Skeletal muscle cell (primary cell): ENCODE measurements around the gene NR3C1.

Experiments
- DNase-seq: peaks from one replicate; pipeline ENCODE4 v3.0.0-alpha.2; 2010; ENCODE audit warnings: low read depth
- H3K4me3 ChIP-seq: 2 replicates; pipeline ENCODE4 v1.5.1; 2011; ENCODE audit warnings: low read depth, mild to moderate bottlenecking, control low read depth, low read length, moderate library complexity

NR3C1 gene

DNA sequence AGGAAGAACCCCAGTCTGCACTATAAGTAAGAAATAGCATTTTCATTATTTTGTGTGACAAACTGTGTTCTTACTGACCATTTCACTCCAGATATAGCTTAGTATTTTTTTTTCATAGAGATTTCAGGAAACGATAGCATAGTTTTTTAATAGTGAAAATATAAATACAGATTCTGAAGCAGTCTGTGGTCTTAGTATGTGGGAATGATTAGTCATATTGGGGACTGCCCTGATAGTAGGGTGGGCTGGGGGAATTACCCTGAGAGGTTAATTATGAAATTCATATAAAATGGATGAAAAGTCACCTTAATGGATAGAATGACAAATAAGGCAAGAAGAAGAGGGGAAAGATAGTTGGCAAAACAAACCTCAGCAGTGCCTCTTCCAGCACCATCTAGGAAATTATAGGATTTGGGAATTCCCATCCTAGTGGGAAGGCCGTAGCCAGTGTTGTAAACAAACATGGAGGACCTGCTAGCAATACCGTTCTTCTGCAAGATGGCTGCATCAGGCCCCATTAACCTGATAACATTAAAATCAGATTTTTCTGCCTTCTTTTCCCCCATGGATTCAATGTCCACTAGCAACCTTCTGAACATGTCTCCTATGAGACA lies 23.7 kb upstream of the NR3C1 start:
- no peak for DNase-seq

DNA sequence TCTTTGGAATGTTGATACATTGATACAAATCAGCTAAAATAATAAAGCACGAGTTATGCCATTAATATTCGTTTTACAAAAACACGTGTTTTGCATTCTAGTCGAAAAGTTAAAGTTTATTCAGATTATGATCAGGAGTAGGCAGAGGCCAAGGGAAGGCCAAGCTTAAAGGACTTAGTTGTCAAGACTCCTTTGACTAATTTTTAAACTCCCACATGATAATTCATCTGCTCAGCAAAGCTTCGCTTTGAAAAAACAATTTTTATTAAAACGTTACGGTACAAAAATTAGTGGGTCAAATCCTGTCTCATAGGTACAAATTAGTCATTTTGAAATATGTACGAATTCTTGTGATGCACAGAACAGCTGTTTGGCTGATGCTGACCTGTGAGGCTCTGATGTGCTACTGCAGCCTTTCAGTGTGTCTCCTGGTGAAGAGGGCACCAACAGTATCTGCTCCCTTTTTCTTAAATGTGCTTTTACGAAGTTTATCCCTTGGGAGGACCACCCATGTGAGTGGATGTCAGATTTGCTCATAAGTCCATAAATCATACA lies 23.0 kb upstream of the NR3C1 start:
- H3K4me3 ChIP-seq: no peak overlapping the region
- DNase-seq: no peak

More for the DNA sequence above, 23.7 kb upstream of the NR3C1 start:
- H3K4me3 ChIP-seq: no peak overlapping the region

DNA sequence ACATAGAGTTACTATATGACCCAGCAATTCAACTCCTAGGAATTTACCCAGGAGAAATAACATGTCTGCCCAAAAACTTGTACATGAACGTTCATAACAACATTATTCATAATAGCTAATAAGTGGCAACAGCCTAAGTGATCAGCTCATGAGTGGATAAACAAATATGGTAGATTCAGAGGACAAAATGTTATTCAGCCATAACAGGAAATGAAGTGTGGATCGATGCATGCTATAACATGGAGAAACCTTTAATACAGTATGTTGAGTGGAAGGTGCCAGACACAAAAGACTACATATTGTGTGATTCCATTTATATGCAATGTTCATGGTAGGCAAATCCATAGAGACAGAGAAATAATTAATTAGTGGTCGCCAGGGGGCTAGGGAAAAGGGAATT lies 22.3 kb upstream of the NR3C1 start:
- no peak for DNase-seq
- H3K4me3 ChIP-seq: no peak overlapping the region

DNA sequence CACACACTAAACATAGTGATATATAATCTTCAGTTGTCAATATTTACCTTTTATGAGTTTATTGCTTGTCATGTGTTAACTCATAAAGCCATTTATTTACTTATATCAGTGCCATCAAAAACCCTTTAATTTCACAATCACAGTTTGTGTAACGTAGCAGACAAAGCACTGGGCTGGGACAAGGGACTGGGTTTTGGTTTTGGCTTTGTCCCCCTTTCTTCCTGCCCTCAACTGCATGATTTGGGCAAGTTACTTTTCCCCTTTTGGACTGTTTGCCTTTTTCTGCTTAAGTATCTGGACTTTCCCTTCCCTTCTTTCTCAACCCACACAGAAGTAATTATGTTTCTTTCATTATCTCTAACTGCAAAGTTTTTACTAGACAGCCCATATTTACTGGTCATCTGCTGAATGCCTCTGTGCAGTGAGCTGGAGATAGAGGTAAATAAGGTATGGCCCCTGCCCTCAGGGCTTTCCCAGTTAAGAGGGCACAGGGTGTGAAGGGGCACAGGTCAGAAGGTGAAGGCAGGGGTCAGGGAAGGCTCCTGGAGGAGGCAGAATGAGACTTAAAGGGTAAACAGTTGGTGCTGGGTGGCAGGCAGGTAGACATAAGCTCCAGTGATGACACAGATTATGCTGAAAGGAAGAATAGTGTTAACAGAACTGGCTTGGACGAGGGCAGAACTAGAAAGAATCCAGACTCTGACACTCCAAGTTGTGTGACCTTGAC lies 14.8 kb upstream of the NR3C1 start:
- no peak for DNase-seq
- no peak overlapping the region for H3K4me3 ChIP-seq

DNA sequence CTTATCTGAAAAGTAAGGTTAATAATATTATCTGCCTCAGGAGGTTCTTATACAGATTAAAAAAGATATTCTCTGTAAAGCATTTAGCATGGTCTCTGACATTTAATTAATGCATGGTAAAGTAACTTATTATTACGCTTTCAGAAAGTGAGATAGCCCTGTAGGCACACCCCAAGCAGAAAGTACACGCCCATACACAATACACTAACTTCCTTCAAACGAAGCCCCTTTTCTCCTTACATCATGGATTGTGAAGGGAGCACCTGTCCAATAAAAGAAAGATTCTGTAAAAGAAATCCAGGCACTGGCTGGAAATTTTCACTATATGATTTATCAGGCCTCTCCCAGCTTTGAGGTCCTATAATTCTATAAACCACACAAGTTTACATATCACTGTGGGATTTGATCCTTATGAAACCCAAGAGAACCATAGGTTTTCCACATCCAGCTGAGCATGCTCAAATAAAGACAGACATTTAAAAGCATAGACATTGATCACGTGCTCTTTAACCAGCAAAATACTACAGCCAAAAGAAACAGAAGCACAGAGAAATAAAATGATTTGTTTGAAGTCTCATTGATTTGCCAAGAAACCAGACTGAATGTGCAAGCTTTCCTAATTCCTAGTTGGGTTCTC lies 14.1 kb upstream of the NR3C1 start:
- DNase-seq: no peak
- no peak overlapping the region for H3K4me3 ChIP-seq

DNA sequence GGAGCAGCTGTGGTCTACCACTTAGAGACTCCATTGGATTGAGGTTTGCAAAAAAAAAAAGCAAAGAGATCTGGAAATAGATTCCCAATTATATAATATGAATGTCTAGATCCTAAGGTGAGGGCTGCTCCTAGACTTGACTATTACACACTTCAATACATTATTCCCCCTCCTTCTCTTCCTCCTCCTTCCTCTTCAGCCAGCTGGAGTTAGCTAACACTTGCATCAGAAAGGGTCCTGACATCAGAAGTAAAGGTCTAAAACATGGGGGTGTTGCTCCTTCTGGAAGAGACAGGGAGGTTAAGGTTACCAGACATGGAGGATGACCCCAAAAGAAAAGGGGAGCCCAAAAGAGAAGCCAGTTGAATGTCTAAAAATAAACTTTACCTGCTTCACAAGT lies 12.9 kb upstream of the NR3C1 start:
- no peak overlapping the region for H3K4me3 ChIP-seq
- no peak for DNase-seq

DNA sequence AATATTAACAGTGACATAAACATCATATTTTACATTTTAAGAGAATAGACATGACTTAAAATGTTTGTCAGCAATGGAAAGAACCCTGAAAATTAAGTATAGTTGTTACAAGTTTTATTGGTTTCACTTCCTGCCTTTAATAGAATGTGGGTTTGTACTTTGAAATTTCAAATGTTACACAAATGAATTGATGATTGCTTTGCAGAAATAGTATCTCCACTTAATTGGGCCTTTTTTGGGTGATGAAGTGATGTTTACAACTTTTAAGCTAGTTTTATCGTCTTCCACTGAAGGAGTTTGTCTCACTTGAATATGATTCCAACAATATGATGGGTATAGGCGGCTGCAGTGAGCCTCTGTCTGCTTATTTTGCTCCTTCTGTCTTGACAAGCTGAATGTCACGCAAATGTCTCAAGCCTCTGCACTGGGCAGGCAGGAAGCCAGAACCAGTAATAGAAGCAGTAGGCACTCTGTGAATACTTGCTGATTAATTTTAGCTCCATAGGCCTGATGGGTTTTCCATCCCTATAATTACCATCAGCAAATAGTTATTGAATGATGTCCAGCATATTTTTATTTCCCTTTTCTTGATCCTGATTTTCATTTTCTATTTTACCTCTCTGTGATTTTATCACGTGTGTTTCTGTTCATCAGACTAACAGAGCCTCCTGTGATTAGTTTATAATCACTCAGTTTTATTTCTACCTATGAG lies 10.6 kb upstream of the NR3C1 start:
- no peak for DNase-seq
- H3K4me3 ChIP-seq: no peak overlapping the region

DNA sequence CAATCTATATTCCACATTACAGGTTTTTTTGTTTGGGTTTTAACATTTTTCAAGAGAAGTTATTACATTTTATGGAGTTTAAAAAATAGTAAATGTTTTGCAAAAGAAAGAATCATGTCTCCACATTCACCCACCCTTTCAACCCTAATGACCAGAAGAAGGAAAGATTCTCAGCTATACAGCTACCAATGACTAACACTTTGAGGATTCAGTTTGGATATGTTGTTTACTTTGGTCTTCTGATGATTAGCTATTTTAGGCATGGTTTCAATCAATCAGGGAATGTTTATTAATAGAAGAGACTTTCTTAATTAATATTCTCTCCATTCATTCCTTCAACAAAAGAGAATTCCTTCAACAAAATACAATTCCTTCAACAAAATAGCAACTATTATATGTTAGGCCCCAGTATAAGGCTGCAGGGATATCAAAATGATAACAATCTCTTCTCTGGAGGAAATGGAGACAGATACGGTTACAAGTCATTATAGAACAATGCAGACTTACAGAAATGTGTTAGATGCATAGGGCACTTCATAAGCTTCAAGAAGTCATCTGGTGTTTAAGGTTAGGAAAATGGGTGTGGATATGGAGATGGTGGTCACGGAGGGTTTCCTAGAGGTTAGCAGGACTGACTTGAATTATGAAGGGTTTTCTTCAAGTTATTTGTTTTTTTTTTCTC lies 9.3 kb upstream of the NR3C1 start:
- DNase-seq: no peak
- no peak overlapping the region for H3K4me3 ChIP-seq

DNA sequence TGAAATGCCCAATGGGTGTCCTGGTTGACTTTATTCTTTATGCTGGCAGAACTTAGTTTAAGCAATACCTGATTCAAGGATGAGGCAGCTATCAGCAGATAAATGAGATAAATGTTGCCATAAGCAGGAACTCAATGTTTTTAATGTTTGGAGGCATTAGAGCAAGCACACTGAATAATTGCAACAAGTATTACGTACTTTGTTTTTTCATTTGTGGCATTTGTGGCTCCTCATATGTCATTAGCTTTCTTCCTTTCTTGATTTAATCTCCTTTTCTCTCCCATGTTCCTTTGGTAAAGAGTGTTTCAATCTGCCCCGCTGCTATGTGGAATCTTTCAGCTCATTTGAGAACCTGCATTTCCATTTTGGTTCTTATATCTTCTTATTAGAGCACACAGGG lies 6.4 kb upstream of the NR3C1 start:
- no peak for DNase-seq
- no peak overlapping the region for H3K4me3 ChIP-seq

DNA sequence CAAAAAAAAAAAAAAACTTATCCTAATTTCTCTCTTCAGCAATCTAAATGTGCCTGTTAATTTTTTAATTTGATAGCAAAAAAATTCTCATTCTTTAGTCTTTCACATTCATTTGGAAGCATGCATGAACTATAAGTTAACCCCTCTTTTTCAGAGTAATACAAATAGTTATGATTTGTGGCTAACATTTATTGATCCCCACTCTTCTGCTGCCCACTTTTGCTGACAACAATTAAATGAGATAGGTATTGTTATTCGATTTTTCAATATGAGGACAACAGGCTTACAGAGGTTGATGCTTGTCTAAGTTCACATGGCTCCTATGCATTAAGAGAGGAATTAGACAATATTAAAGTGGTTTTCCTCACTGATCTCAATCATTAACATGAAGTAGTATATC lies 2.9 kb upstream of the NR3C1 start:
- DNase-seq: no peak

DNA sequence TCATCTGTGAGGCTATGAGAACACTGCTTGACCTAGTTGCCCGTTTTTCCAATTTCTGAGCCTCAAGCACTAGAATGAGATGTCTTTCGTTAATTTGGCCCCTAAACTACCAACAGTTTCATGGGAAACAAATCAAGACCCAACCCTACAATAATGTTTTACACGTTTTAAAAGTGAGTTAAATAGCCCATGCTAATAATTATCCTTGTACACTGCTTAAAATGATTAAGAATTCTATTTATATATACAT lies 2.3 kb upstream of the NR3C1 start:
- no peak for DNase-seq
- H3K4me3 ChIP-seq: peak overlapping the region; percentile 82

More for the DNA sequence above, 2.9 kb upstream of the NR3C1 start:
- H3K4me3 ChIP-seq: no peak overlapping the region

DNA sequence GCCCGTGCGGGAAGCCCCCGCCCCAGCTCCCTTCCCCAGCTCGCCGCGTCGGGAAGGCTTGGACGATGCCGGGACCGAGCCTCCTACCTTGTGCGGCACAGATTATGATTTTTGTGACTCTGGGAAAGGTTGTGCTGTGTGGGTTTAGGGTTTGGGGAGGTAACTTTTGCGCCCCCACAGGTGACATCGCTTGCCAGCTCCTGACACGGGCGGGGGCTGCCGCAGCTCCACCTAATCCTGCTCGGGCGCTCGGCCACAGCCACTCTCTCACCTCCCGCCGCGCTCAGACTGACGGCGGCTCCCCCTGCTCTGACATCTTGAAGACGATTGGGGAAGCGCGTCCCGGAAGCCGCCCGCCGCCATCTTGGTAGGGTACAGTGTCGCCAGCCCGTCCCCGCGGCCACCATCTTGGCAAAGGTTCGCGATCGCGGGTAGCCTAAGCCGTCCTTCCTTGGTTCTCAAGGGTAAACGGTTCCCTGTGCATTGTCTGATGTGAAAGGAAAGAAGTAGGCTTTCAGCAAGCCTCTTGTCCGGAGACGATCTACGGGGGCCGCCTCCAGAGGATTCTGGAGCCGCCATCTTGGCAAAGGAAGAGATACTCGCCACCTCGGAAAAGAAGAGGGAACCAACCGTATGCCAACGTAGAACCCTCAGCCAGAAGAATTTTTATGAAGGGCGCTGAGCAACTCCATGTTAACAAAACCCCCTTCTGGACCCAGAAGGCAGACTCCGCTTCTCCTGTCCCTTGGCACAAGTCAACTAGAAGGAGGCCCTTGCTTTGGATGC lies 1.8 kb upstream of the NR3C1 start:
- DNase-seq: peak; percentile 65

DNA sequence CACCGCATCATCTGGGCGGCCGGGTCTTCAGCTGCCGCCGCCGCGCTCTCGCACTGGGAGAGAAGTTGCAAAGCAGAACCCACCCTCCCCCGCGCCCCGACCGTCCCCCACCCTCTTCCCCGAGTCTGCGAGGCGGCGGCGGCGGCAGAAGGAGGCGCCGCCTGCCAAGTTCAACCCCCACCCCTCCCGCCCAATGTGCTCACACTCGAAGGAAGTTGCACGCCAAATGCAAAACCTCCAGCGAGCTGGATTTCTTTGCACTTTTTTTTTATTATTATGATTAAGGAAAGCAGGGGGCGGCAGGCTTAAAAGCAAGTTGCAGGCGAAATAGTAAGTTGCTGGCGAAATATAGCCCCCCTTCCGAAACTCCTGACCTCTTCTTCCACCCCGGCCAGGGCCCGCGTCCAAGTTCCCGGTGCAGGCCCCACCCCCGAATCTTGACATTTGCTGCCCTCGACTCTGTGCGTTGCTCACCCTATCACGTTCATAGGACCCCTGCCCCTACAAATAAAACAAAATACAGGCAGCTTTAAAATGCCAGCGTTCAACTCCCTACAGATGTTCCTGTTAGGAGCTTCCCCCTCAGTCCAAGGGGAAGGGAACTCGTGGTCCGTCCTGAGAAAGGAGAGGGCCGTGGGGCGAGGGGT lies 1.1 kb upstream of the NR3C1 start:
- DNase-seq: peak; percentile 89
- H3K4me3 ChIP-seq: peak overlapping the region; percentile 82

More for the DNA sequence above, 1.8 kb upstream of the NR3C1 start:
- peak overlapping the region; percentile 82 for H3K4me3 ChIP-seq

DNA sequence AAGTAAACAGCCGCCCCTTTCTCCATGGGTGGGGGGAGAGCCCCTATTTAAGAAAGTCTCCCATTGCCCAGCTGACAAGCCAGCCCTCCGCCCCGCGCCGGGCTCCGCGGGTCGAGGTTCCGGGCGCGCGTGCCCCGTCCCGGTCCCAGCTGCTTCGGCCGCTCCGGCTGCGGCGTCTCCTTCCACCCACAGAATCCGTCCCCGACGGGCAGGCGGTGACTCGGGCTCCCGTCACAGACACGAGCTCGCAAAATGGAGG lies 223 bp downstream of the NR3C1 start:
- H3K4me3 ChIP-seq: peak overlapping the region; percentile 82
- DNase-seq: no peak

DNA sequence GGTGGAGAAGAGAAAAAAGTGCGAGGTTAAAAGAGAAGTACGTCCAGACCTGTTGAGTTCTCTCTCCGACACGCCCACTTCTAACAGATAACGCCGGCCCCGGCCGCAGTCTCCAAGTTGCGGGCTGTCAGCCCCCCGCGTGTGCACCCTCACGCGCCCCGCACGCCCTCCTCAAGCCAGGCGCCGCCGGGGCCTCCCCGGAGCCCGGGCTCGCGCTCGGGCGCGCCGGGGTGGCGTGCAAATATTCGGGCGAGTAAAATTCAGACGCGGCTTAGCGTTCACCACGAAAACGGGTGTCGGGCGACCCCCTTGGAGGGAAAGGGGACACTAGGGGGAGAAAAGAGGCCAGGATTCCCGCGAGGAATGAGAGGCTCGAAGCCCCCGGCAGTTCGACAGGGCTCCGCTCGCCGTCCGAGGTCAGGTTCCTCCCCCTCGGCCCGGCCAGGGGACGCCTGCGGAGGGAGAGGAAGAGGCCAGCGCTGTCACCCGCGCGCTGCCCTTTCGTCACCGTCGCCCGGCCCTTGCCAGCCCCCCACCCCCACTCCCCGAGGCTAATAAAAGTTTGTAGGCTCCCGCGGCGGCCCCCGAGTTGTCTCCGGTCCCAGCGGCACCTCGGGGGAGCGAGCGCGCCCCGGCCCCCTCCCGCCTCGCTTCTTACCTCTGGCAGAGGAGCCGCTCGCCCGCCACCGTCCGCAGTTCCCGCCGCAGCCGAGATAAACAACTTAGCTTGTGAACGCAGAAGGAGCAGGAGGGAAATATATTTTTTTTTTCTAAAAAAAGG lies 743 bp downstream of the NR3C1 start:
- H3K4me3 ChIP-seq: peak overlapping the region; percentile 82
- no peak for DNase-seq

DNA sequence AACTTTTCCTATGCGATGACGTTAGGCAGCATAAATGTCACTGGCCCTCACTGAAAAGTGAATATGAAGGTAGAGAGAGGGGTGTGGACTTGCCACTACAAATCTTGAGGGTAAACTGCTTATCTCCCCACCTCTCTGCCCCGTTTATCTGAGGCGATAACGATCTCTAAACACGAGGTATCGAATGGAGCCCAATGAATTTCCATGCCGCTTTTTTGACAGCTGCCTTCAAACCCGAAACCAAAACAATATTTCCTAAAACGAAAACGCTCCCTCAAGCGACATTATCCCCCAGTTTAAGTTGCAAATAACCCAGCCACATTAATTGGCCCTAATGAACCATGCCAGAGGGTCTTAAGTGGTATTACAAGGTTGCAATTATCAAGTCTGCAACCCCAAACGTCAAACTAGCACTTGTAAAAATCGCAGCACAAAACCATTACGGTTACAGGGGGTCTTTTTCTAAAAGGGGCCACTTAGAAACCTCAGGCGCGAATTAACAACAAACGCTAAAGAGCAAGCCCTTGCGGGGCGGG lies 1.4 kb downstream of the NR3C1 start:
- no peak for DNase-seq
- H3K4me3 ChIP-seq: peak overlapping the region; percentile 82

DNA sequence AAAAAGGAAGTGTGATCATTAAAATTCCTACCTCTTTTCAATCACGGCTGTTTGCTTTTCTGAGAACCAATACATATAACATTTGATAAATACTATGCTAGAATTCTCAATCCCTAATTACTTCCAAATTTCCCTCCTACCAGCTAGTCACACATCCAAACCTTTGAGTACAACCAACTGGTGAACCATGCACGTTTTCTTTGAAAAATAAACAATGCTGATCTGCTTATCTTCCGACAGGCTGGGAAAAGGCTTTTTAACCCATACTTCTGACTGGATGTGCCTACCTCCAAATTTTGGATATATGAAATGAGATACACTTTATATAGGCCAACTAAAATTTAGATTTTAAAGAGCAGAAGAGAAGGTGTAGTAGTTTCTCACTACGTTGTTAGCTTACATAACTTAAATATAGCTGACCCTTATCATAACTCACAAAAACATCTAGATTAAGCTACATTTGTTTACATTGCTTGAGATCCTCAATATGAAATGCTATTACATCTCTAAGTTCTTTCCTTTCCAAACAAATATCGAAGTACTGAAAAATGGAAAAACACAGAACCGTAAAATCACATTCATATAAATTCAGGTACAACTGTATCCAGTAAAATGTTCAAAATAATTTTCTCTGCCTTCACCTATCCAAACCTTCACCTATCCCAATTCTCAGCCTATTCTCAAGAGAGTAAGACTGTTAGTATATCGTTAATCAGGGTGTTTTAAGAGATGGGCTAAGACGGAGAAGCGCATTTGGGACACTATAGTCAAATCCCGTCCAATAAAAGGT lies 2.1 kb downstream of the NR3C1 start:
- no peak for DNase-seq
- peak overlapping the region; percentile 82 for H3K4me3 ChIP-seq
